HepG2 (cell line): ENCODE data around the gene FRMD8. TPM values are rescaled to one million over a fixed set of nuclear protein-coding genes. Genes with fewer than 3 reads are reported as not detected.

ENCODE experiments used
- DR1 ChIP-seq: sonication (generic); formaldehyde crosslinking; IDR thresholded peaks from 2 replicates; pipeline ENCODE4 v1.8.0; 2021; ENCODE audit warnings: mild to moderate bottlenecking, missing genetic modification reagents, inconsistent platforms
- NFE2L1 ChIP-seq: sonication (generic); formaldehyde crosslinking; IDR thresholded peaks from 2 replicates; pipeline ENCODE4 v1.4.0; 2020; ENCODE audit warnings: missing genetic modification reagents, mild to moderate bottlenecking, borderline replicate concordance
- NR2F1 ChIP-seq, 2 experiments: fragments of 450-650 bp in 1 of 2; formaldehyde crosslinking in 1 of 2; IDR thresholded peaks; 2 replicates each; pipeline versions ENCODE4 v1.5.0 to v1.6.1; 2016 to 2020; ENCODE audit warnings: mild to moderate bottlenecking in 1 of 2, missing compliant biosample characterization in 1 of 2, missing genetic modification reagents in 1 of 2, moderate library complexity in 1 of 2
- PCBP1 ChIP-seq: fragments of 200-400 bp; formaldehyde crosslinking; IDR thresholded peaks from 2 replicates; pipeline ENCODE4 v1.6.1; 2017; ENCODE audit warnings: mild to moderate bottlenecking, low read depth, low read length, borderline replicate concordance
- PHF8 ChIP-seq: sonication (generic); formaldehyde crosslinking; IDR thresholded peaks from 2 replicates; pipeline ENCODE4 v1.5.0; 2020; ENCODE audit warnings: missing genetic modification reagents
- RBFOX2 ChIP-seq: fragments of 200-400 bp; formaldehyde crosslinking; IDR thresholded peaks from 2 replicates; pipeline ENCODE4 v1.6.1; 2017; ENCODE audit warnings: low read depth, mild to moderate bottlenecking, low read length
- RBM22 ChIP-seq: fragments of 200-400 bp; formaldehyde crosslinking; optimal IDR thresholded peaks from 2 replicates; pipeline ENCODE3; 2017; ENCODE audit warnings: mild to moderate bottlenecking, low read length, moderate library complexity
- SNAPC2 ChIP-seq: sonication (generic); formaldehyde crosslinking; IDR thresholded peaks from 2 replicates; pipeline ENCODE4 v1.8.1; 2022; ENCODE audit warnings: mild to moderate bottlenecking, missing genetic modification reagents
- ZC3H4 ChIP-seq: sonication (generic); formaldehyde crosslinking; IDR thresholded peaks from 2 replicates; pipeline ENCODE4 v1.4.0; 2020; ENCODE audit warnings: missing genetic modification reagents, borderline replicate concordance
- ZKSCAN8 ChIP-seq: IDR thresholded peaks from 2 replicates; pipeline ENCODE4 v1.6.1; 2016; ENCODE audit warnings: borderline replicate concordance, missing genetic modification reagents, missing compliant biosample characterization
- ZNF264 ChIP-seq: sonication (generic); formaldehyde crosslinking; IDR thresholded peaks from 2 replicates; pipeline ENCODE4 v1.4.0; 2020; ENCODE audit warnings: missing genetic modification reagents
- ZNF546 ChIP-seq: sonication (generic); formaldehyde crosslinking; conservative IDR thresholded peaks from 2 replicates; pipeline ENCODE4 v1.8.1; 2023; ENCODE audit warnings: mild to moderate bottlenecking, missing genetic modification reagents
- ZNF678 ChIP-seq: sonication (generic); formaldehyde crosslinking; IDR thresholded peaks from 2 replicates; pipeline ENCODE4 v1.4.0; 2020; ENCODE audit warnings: mild to moderate bottlenecking, missing genetic modification reagents
- ZNF891 ChIP-seq: sonication (generic); formaldehyde crosslinking; IDR thresholded peaks from 2 replicates; pipeline ENCODE4 v1.5.0; 2020; ENCODE audit warnings: mild to moderate bottlenecking, missing genetic modification reagents
- polyA plus RNA-seq, 8 experiments: library from polyadenylated mRNA; depleted of rRNA in 3 of 8; stranded (reverse) in 7 of 8; unstranded in 1 of 8; fragments of >200 nt; fragmentation: Illumina TruSeq in 4 of 8; extraction: Trizol in 4 of 8; gene quantifications; 2 replicates each; pipeline versions ENCODE4 v1.2.1 to v1.2.3, GENCODE V29; 2011 to 2016; ENCODE audit warnings: low read depth in 4 of 8, missing spikeins in 1 of 8, mixed read lengths in 1 of 8; ENCODE audit not compliant: insufficient read depth in 1 of 8
- total RNA-seq, 5 experiments: library from RNA; depleted of rRNA; stranded (reverse); fragments of >200 nt; fragmentation: Illumina TruSeq; extraction: Trizol; gene quantifications; 2 replicates each; pipeline ENCODE4 v1.2.3, GENCODE V29; 2016; ENCODE audit warnings: low read depth in 1 of 5
- TF ChIP-seq, protein P1 (sequence below): sonication (generic); formaldehyde crosslinking; IDR thresholded peaks from 2 replicates; pipeline ENCODE4 v1.4.0; 2020; ENCODE audit warnings: missing genetic modification reagents
- TF ChIP-seq, protein P2 (sequence below): sonication (generic); formaldehyde crosslinking; IDR thresholded peaks from 2 replicates; pipeline ENCODE4 v1.4.0; 2020; ENCODE audit warnings: missing genetic modification reagents, low read depth, mild to moderate bottlenecking, borderline replicate concordance
- TF ChIP-seq, protein P3 (sequence below): IDR thresholded peaks from 2 replicates; pipeline ENCODE4 v1.4.0; 2020; ENCODE audit warnings: mild to moderate bottlenecking, missing genetic modification reagents

FRMD8 gene
- total and polyA plus RNA-seq, 2 of the 13 experiments (the other 11 are each of a cell fraction or from before 2014, with no cell fraction given): 5.8 to 20.6 TPM

DNA sequence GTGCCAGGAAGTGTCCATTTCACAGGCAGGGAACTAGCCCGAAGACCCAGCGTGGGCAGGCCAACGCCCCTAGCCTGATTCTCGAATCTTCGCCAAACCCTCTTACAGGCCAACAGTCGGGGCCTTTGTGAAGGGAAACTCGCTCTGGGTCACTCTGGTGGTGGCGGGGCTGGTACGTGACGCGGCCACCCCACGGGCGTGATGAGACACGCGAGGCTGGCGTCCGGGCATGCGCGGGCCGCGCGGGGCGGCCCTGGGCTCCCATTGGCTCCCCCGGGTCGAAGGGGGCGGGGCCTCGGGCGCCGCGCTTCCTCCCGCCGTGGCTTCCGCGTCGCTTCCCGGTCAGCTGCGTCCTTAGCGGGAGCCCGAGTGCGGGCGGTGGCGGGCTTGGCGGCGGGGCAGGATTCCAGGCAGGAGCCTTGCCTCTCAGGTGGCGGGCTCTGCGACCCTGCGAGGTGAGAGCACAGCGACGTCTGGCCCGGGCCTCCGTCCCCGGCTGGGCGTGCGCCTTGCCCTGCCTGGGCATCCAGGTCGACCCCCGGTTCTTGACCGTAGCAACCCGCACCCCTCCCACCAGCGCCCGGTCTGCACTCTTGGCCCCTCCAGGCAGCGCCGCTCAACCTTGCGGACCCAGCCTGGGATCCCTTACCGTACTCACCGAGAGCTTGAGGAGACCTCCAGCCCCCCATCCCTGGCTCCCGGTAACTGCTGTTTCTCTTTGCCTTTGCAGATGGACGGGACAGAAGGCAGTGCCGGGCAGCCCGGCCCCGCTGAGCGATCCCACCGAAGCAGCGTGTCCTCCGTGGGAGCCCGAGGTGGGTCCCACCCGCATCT is at the start of gene FRMD8 (continued):
- TF ChIP-seq, protein P1, sequence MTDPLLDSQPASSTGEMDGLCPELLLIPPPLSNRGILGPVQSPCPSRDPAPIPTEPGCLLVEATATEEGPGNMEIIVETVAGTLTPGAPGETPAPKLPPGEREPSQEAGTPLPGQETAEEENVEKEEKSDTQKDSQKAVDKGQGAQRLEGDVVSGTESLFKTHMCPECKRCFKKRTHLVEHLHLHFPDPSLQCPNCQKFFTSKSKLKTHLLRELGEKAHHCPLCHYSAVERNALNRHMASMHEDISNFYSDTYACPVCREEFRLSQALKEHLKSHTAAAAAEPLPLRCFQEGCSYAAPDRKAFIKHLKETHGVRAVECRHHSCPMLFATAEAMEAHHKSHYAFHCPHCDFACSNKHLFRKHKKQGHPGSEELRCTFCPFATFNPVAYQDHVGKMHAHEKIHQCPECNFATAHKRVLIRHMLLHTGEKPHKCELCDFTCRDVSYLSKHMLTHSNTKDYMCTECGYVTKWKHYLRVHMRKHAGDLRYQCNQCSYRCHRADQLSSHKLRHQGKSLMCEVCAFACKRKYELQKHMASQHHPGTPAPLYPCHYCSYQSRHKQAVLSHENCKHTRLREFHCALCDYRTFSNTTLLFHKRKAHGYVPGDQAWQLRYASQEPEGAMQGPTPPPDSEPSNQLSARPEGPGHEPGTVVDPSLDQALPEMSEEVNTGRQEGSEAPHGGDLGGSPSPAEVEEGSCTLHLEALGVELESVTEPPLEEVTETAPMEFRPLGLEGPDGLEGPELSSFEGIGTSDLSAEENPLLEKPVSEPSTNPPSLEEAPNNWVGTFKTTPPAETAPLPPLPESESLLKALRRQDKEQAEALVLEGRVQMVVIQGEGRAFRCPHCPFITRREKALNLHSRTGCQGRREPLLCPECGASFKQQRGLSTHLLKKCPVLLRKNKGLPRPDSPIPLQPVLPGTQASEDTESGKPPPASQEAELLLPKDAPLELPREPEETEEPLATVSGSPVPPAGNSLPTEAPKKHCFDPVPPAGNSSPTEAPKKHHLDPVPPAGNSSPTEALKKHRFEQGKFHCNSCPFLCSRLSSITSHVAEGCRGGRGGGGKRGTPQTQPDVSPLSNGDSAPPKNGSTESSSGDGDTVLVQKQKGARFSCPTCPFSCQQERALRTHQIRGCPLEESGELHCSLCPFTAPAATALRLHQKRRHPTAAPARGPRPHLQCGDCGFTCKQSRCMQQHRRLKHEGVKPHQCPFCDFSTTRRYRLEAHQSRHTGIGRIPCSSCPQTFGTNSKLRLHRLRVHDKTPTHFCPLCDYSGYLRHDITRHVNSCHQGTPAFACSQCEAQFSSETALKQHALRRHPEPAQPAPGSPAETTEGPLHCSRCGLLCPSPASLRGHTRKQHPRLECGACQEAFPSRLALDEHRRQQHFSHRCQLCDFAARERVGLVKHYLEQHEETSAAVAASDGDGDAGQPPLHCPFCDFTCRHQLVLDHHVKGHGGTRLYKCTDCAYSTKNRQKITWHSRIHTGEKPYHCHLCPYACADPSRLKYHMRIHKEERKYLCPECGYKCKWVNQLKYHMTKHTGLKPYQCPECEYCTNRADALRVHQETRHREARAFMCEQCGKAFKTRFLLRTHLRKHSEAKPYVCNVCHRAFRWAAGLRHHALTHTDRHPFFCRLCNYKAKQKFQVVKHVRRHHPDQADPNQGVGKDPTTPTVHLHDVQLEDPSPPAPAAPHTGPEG: no peak
- TF ChIP-seq, protein P2, sequence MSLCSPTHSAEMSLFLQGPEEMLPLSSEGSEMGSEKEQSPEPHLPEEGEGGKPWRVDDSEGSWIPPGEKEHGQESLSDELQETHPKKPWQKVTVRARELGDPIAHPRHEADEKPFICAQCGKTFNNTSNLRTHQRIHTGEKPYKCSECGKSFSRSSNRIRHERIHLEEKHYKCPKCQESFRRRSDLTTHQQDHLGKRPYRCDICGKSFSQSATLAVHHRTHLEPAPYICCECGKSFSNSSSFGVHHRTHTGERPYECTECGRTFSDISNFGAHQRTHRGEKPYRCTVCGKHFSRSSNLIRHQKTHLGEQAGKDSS: 0 out of 2 replicates have a peak, but pooled peaks have one; percentile 53
- no peak for TF ChIP-seq ZNF264 (CRISPR knock-in tag)
- TF ChIP-seq SNAPC2 (CRISPR knock-in tag): peak; percentile 76; the same call in 1 of the 2 replicates
- no peak for TF ChIP-seq ZNF678
- TF ChIP-seq NFE2L1: no peak
- no peak for TF ChIP-seq NR2F1 (CRISPR knock-in tag; IDR thresholded peaks at IDR 0.05)
- no peak for TF ChIP-seq DR1 (CRISPR knock-in tag)
- TF ChIP-seq RBFOX2: peak; percentile 89
- TF ChIP-seq ZC3H4: no peak
- TF ChIP-seq ZNF546 (CRISPR knock-in tag): no peak
- TF ChIP-seq RBM22: no peak
- TF ChIP-seq ZNF891 (CRISPR knock-in tag): no peak; the same call in 1 of the 2 replicates
- peak; percentile 69 for TF ChIP-seq PHF8 (CRISPR knock-in tag)
- TF ChIP-seq, protein P3, sequence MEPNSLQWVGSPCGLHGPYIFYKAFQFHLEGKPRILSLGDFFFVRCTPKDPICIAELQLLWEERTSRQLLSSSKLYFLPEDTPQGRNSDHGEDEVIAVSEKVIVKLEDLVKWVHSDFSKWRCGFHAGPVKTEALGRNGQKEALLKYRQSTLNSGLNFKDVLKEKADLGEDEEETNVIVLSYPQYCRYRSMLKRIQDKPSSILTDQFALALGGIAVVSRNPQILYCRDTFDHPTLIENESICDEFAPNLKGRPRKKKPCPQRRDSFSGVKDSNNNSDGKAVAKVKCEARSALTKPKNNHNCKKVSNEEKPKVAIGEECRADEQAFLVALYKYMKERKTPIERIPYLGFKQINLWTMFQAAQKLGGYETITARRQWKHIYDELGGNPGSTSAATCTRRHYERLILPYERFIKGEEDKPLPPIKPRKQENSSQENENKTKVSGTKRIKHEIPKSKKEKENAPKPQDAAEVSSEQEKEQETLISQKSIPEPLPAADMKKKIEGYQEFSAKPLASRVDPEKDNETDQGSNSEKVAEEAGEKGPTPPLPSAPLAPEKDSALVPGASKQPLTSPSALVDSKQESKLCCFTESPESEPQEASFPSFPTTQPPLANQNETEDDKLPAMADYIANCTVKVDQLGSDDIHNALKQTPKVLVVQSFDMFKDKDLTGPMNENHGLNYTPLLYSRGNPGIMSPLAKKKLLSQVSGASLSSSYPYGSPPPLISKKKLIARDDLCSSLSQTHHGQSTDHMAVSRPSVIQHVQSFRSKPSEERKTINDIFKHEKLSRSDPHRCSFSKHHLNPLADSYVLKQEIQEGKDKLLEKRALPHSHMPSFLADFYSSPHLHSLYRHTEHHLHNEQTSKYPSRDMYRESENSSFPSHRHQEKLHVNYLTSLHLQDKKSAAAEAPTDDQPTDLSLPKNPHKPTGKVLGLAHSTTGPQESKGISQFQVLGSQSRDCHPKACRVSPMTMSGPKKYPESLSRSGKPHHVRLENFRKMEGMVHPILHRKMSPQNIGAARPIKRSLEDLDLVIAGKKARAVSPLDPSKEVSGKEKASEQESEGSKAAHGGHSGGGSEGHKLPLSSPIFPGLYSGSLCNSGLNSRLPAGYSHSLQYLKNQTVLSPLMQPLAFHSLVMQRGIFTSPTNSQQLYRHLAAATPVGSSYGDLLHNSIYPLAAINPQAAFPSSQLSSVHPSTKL: peak; percentile 28; the same call in 1 of the 2 replicates
- no peak for TF ChIP-seq ZKSCAN8 (CRISPR knock-in tag)
- TF ChIP-seq PCBP1: no peak
